GM23338 (cell line): ENCODE measurements around the gene BDKRB1. TPM values are rescaled to one million over a fixed set of nuclear protein-coding genes. Genes with fewer than 3 reads are reported as not detected.

Source experiments
- ATAC-seq: fragments of 200-7000 bp; cut with Tn5 transposase; 3 replicates; pipeline ENCODE4 v1.9.1; 2020
- DNase-seq: peaks from one replicate; pipeline ENCODE4 v3.0.0-alpha.2; 2015; ENCODE audit warnings: low spot score
- H2AFZ ChIP-seq: fragments of 200-600 bp; sonication (generic); 2 replicates; pipeline ENCODE4 v1.8.0; 2016; ENCODE audit warnings: antibody characterized with exemption, mild to moderate bottlenecking, moderate library complexity
- H3F3A ChIP-seq: fragments of 200-600 bp; sonication (generic); replicated peaks from 2 replicates; pipeline ENCODE4 v1.8.0; 2017; ENCODE audit warnings: antibody characterized with exemption, mixed run types, low read depth
- H3K27ac ChIP-seq: fragments of 200-600 bp; sonication (generic); 2 replicates; pipeline ENCODE4 v1.6.1; 2016; ENCODE audit warnings: low read depth
- H3K27me3 ChIP-seq: fragments of 200-600 bp; sonication (generic); 2 replicates; pipeline ENCODE4 v1.8.0; 2016; ENCODE audit warnings: mild to moderate bottlenecking, mixed run types, moderate library complexity; ENCODE audit not compliant: insufficient read depth
- H3K36me3 ChIP-seq: fragments of 200-600 bp; sonication (generic); 2 replicates; pipeline ENCODE4 v1.8.0; 2016; ENCODE audit warnings: mild to moderate bottlenecking; ENCODE audit not compliant: insufficient read depth
- H3K4me1 ChIP-seq: fragments of 200-600 bp; sonication (generic); 2 replicates; pipeline ENCODE4 v1.8.0; 2016; ENCODE audit warnings: mild to moderate bottlenecking, moderate library complexity; ENCODE audit not compliant: insufficient read depth
- H3K4me2 ChIP-seq: fragments of 200-600 bp; sonication (generic); 2 replicates; pipeline ENCODE4 v1.7.1; 2017; ENCODE audit warnings: mixed run types
- H3K4me3 ChIP-seq: fragments of 200-600 bp; sonication (generic); 2 replicates; pipeline ENCODE4 v1.6.1; 2016; ENCODE audit warnings: mixed run types
- H3K79me2 ChIP-seq: fragments of 200-600 bp; sonication (generic); replicated peaks from 2 replicates; pipeline ENCODE4 v1.8.0; 2017; ENCODE audit warnings: mild to moderate bottlenecking; ENCODE audit not compliant: insufficient read depth
- H3K9me2 ChIP-seq: fragments of 200-600 bp; sonication (generic); 2 replicates; pipeline ENCODE4 v1.8.0; 2017; ENCODE audit not compliant: insufficient read depth
- H4K20me1 ChIP-seq: fragments of 200-600 bp; sonication (generic); replicated peaks from 2 replicates; pipeline ENCODE4 v1.8.0; 2017; ENCODE audit warnings: mild to moderate bottlenecking; ENCODE audit not compliant: insufficient read depth
- H3K27ac Mint-ChIP-seq: 2 replicates; pipeline ENCODE4 v1.8.0; 2020; ENCODE audit warnings: inconsistent platforms, mild to moderate bottlenecking, moderate library complexity, mixed read lengths
- H3K27me3 Mint-ChIP-seq: 3 replicates; pipeline ENCODE4 v1.8.0; 2022; ENCODE audit warnings: low read depth, mild to moderate bottlenecking, moderate library complexity, mixed read lengths, inconsistent platforms; ENCODE audit not compliant: insufficient read depth, poor library complexity
- H3K36me3 Mint-ChIP-seq: 3 replicates; pipeline ENCODE4 v1.8.0; 2021; ENCODE audit warnings: low read depth, mild to moderate bottlenecking, inconsistent platforms, moderate library complexity, mixed read lengths
- H3K4me1 Mint-ChIP-seq: 3 replicates; pipeline ENCODE4 v1.8.0; 2020; ENCODE audit warnings: mild to moderate bottlenecking, inconsistent platforms, mixed read lengths
- H3K4me3 Mint-ChIP-seq: 3 replicates; pipeline ENCODE4 v1.8.0; 2021; ENCODE audit warnings: moderate library complexity, mild to moderate bottlenecking, inconsistent platforms, mixed read lengths
- H3K9me3 Mint-ChIP-seq: 3 replicates; pipeline ENCODE4 v1.8.0; 2020; ENCODE audit warnings: moderate library complexity, mild to moderate bottlenecking, inconsistent platforms, mixed read lengths
- CREB1 ChIP-seq: fragments of 250-450 bp; sonication (Bioruptor Pico); IDR thresholded peaks from 2 replicates; pipeline ENCODE4 v1.5.0; 2020; ENCODE audit warnings: low read depth, mild to moderate bottlenecking, moderate library complexity
- EZH2 ChIP-seq: fragments of 200-600 bp; sonication (generic); IDR thresholded peaks from one replicate; pipeline ENCODE4 v1.8.0; 2017; ENCODE audit warnings: antibody characterized with exemption, mild to moderate bottlenecking, low read depth; ENCODE audit not compliant: unreplicated experiment
- EZH2phosphoT487 ChIP-seq: fragments of 200-600 bp; sonication (generic); IDR thresholded peaks from one replicate; pipeline ENCODE4 v1.8.1; 2018; ENCODE audit warnings: antibody characterized with exemption; ENCODE audit not compliant: unreplicated experiment
- JUNB ChIP-seq: IDR thresholded peaks from one replicate; pipeline ENCODE4 v1.6.1; 2016; ENCODE audit warnings: antibody characterized with exemption; ENCODE audit not compliant: unreplicated experiment
- NANOG ChIP-seq: IDR thresholded peaks from 2 replicates; pipeline ENCODE4 v1.6.1; 2016; ENCODE audit warnings: antibody characterized with exemption, borderline replicate concordance
- POLR2AphosphoS5 ChIP-seq: IDR thresholded peaks from 2 replicates; pipeline ENCODE4 v1.6.1; 2016; ENCODE audit warnings: antibody characterized with exemption, low read depth
- STAT1 ChIP-seq: IDR thresholded peaks from one replicate; pipeline ENCODE4 v1.6.1; 2016; ENCODE audit warnings: antibody characterized with exemption; ENCODE audit not compliant: unreplicated experiment
- ZNF114 ChIP-seq: fragments of 250-450 bp; sonication (Bioruptor Pico); IDR thresholded peaks from 2 replicates; pipeline ENCODE4 v1.5.0; 2020; ENCODE audit warnings: mild to moderate bottlenecking, moderate library complexity
- ZNF331 ChIP-seq: fragments of 250-450 bp; sonication (Bioruptor Pico); IDR thresholded peaks from 2 replicates; pipeline ENCODE4 v1.5.0; 2020; ENCODE audit warnings: low read depth, mild to moderate bottlenecking, moderate library complexity
- polyA plus RNA-seq: library from polyadenylated mRNA; unstranded; fragments of >200 nt; fragmentation: Nextera tagmentation; extraction: Ambion mirVana; gene quantifications from 2 replicates; pipeline ENCODE4 v1.2.1, GENCODE V29; 2016
- total RNA-seq: library from RNA; depleted of rRNA; stranded (reverse); fragments of >200 nt; shearing (Covaris generic); gene quantifications from 2 replicates; pipeline ENCODE4 v1.2.3, GENCODE V29; 2014
- TF ChIP-seq, protein P1 (sequence below): IDR thresholded peaks from 2 replicates; pipeline ENCODE4 v1.6.1; 2016; ENCODE audit warnings: antibody characterized with exemption
- TF ChIP-seq, protein P2 (sequence below), 2 experiments: fragments of 200-600 bp in 1 of 2; sonication (generic) in 1 of 2; conservative IDR thresholded peaks; 2 replicates each; pipeline versions ENCODE4 v1.5.1 to v1.6.1; 2016 to 2017; ENCODE audit warnings: antibody characterized with exemption in 2 of 2, low read depth in 2 of 2, mild to moderate bottlenecking in 2 of 2, moderate library complexity in 1 of 2
- TF ChIP-seq, protein P3 (sequence below): fragments of 250-450 bp; sonication (Bioruptor Pico); IDR thresholded peaks from 2 replicates; pipeline ENCODE4 v1.5.0; 2020; ENCODE audit warnings: mild to moderate bottlenecking, moderate library complexity
- TF ChIP-seq, protein P4 (sequence below): IDR thresholded peaks from one replicate; pipeline ENCODE4 v1.6.1; 2018; ENCODE audit warnings: antibody characterized with exemption; ENCODE audit not compliant: unreplicated experiment

BDKRB1 gene
- total and polyA plus RNA-seq, 2 experiments from 2014 or later: not detected

DNA sequence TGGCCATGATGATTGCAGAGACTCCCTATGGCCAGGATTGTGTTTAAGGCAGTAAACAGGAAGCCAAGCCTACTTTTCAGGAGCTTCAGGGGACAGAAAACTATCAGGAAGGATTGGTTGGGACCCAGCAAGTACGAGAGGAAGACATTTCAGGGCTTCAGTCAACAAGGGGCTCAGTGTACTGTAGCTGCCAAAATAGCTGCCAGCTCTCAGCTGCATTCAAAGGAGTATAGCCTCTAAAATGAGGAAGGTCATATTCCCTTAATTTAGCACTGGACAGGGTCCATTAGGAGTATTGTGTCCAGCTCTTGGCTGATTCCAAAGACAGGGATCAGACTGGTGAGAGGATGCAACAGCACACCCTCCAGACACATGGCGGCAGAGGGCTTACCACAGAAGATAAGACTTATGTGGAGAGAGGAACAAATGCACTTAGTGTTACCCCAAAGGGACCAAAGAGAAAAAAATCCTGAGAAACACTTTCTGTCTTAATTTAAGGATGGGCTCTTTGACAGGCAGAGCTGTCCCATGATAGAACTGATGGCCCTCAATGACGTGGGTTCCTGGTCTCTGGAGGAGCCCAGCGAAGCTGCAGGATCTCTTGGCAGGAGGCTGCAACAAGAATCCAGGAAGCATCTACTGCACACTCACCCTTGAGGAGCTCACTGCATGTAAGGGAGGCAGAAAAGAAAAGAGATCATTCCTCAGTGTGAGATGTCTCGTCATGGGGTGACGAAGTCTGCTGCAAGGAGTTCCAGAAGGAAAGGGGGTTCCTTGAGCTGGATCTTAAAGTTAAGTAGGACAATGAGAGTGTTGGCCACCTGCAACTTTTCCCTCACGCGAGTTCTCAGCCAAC is 14.8 kb downstream of the BDKRB1 start:
- no peak for DNase-seq
- H2AFZ ChIP-seq: no peak overlapping the region
- no peak for ATAC-seq

More for the DNA sequence above, 14.8 kb downstream of the BDKRB1 start:
- peaks cover 25% of the 10 kb centered on the region for H3K9me3 Mint-ChIP-seq
- peaks cover 10% of the 10 kb centered on the region for H3K27me3 Mint-ChIP-seq
- no peaks in the 10 kb centered on the region for H3K36me3 ChIP-seq
- no peaks in the 10 kb centered on the region for H3K79me2 ChIP-seq
- TF ChIP-seq, protein P1, sequence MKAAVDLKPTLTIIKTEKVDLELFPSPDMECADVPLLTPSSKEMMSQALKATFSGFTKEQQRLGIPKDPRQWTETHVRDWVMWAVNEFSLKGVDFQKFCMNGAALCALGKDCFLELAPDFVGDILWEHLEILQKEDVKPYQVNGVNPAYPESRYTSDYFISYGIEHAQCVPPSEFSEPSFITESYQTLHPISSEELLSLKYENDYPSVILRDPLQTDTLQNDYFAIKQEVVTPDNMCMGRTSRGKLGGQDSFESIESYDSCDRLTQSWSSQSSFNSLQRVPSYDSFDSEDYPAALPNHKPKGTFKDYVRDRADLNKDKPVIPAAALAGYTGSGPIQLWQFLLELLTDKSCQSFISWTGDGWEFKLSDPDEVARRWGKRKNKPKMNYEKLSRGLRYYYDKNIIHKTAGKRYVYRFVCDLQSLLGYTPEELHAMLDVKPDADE: no peak
- TF ChIP-seq, protein P2, sequence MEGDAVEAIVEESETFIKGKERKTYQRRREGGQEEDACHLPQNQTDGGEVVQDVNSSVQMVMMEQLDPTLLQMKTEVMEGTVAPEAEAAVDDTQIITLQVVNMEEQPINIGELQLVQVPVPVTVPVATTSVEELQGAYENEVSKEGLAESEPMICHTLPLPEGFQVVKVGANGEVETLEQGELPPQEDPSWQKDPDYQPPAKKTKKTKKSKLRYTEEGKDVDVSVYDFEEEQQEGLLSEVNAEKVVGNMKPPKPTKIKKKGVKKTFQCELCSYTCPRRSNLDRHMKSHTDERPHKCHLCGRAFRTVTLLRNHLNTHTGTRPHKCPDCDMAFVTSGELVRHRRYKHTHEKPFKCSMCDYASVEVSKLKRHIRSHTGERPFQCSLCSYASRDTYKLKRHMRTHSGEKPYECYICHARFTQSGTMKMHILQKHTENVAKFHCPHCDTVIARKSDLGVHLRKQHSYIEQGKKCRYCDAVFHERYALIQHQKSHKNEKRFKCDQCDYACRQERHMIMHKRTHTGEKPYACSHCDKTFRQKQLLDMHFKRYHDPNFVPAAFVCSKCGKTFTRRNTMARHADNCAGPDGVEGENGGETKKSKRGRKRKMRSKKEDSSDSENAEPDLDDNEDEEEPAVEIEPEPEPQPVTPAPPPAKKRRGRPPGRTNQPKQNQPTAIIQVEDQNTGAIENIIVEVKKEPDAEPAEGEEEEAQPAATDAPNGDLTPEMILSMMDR (conservative IDR thresholded peaks at IDR 0.05; ENCODE audit: low read depth in 2 of 2): no peak
- TF ChIP-seq CREB1 (CRISPR knock-in tag): no peak
- no peak for TF ChIP-seq ZNF331 (CRISPR knock-in tag)
- TF ChIP-seq POLR2AphosphoS5: no peak
- TF ChIP-seq EZH2phosphoT487: no peak
- no peak for TF ChIP-seq NANOG
- TF ChIP-seq STAT1: no peak
- no peak for TF ChIP-seq EZH2
- TF ChIP-seq, protein P3, sequence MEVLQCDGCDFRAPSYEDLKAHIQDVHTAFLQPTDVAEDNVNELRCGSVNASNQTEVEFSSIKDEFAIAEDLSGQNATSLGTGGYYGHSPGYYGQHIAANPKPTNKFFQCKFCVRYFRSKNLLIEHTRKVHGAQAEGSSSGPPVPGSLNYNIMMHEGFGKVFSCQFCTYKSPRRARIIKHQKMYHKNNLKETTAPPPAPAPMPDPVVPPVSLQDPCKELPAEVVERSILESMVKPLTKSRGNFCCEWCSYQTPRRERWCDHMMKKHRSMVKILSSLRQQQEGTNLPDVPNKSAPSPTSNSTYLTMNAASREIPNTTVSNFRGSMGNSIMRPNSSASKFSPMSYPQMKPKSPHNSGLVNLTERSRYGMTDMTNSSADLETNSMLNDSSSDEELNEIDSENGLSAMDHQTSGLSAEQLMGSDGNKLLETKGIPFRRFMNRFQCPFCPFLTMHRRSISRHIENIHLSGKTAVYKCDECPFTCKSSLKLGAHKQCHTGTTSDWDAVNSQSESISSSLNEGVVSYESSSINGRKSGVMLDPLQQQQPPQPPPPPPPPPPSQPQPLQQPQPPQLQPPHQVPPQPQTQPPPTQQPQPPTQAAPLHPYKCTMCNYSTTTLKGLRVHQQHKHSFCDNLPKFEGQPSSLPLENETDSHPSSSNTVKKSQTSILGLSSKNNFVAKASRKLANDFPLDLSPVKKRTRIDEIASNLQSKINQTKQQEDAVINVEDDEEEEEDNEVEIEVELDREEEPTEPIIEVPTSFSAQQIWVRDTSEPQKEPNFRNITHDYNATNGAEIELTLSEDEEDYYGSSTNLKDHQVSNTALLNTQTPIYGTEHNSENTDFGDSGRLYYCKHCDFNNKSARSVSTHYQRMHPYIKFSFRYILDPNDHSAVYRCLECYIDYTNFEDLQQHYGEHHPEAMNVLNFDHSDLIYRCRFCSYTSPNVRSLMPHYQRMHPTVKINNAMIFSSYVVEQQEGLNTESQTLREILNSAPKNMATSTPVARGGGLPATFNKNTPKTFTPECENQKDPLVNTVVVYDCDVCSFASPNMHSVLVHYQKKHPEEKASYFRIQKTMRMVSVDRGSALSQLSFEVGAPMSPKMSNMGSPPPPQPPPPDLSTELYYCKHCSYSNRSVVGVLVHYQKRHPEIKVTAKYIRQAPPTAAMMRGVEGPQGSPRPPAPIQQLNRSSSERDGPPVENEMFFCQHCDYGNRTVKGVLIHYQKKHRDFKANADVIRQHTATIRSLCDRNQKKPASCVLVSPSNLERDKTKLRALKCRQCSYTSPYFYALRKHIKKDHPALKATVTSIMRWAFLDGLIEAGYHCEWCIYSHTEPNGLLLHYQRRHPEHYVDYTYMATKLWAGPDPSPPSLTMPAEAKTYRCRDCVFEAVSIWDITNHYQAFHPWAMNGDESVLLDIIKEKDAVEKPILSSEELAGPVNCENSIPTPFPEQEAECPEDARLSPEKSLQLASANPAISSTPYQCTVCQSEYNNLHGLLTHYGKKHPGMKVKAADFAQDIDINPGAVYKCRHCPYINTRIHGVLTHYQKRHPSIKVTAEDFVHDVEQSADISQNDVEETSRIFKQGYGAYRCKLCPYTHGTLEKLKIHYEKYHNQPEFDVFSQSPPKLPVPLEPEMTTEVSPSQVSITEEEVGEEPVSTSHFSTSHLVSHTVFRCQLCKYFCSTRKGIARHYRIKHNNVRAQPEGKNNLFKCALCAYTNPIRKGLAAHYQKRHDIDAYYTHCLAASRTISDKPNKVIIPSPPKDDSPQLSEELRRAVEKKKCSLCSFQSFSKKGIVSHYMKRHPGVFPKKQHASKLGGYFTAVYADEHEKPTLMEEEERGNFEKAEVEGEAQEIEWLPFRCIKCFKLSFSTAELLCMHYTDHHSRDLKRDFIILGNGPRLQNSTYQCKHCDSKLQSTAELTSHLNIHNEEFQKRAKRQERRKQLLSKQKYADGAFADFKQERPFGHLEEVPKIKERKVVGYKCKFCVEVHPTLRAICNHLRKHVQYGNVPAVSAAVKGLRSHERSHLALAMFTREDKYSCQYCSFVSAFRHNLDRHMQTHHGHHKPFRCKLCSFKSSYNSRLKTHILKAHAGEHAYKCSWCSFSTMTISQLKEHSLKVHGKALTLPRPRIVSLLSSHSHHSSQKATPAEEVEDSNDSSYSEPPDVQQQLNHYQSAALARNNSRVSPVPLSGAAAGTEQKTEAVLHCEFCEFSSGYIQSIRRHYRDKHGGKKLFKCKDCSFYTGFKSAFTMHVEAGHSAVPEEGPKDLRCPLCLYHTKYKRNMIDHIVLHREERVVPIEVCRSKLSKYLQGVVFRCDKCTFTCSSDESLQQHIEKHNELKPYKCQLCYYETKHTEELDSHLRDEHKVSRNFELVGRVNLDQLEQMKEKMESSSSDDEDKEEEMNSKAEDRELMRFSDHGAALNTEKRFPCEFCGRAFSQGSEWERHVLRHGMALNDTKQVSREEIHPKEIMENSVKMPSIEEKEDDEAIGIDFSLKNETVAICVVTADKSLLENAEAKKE (CRISPR knock-in tag): no peak
- TF ChIP-seq JUNB: no peak
- TF ChIP-seq ZNF114 (CRISPR knock-in tag): no peak
- TF ChIP-seq, protein P4, sequence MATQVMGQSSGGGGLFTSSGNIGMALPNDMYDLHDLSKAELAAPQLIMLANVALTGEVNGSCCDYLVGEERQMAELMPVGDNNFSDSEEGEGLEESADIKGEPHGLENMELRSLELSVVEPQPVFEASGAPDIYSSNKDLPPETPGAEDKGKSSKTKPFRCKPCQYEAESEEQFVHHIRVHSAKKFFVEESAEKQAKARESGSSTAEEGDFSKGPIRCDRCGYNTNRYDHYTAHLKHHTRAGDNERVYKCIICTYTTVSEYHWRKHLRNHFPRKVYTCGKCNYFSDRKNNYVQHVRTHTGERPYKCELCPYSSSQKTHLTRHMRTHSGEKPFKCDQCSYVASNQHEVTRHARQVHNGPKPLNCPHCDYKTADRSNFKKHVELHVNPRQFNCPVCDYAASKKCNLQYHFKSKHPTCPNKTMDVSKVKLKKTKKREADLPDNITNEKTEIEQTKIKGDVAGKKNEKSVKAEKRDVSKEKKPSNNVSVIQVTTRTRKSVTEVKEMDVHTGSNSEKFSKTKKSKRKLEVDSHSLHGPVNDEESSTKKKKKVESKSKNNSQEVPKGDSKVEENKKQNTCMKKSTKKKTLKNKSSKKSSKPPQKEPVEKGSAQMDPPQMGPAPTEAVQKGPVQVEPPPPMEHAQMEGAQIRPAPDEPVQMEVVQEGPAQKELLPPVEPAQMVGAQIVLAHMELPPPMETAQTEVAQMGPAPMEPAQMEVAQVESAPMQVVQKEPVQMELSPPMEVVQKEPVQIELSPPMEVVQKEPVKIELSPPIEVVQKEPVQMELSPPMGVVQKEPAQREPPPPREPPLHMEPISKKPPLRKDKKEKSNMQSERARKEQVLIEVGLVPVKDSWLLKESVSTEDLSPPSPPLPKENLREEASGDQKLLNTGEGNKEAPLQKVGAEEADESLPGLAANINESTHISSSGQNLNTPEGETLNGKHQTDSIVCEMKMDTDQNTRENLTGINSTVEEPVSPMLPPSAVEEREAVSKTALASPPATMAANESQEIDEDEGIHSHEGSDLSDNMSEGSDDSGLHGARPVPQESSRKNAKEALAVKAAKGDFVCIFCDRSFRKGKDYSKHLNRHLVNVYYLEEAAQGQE: no peak
- H3K4me3 ChIP-seq: no peak overlapping the region
- no peaks in the 10 kb centered on the region for H3F3A ChIP-seq
- H3K4me1 Mint-ChIP-seq: no peaks in the 10 kb centered on the region; the same call in 2 of the 3 replicates
- H3K9me2 ChIP-seq: peaks cover 3% of the 10 kb centered on the region; the same call in 1 of the 2 replicates
- no peaks in the 10 kb centered on the region for H3K27me3 ChIP-seq
- H3K4me2 ChIP-seq: no peak overlapping the region
- peaks cover 10% of the 10 kb centered on the region; the same call in 2 of the 3 replicates for H3K36me3 Mint-ChIP-seq
- peaks cover 3% of the 10 kb centered on the region; the same call in 1 of the 2 replicates for H3K4me1 ChIP-seq
- no peak overlapping the region for H3K4me3 Mint-ChIP-seq
- H4K20me1 ChIP-seq: no peaks in the 10 kb centered on the region
- H3K27ac Mint-ChIP-seq: no peak overlapping the region
- H3K27ac ChIP-seq: no peak overlapping the region
